ENCODE results near the gene ALOX12.

The ALOX12 gene

DNA sequence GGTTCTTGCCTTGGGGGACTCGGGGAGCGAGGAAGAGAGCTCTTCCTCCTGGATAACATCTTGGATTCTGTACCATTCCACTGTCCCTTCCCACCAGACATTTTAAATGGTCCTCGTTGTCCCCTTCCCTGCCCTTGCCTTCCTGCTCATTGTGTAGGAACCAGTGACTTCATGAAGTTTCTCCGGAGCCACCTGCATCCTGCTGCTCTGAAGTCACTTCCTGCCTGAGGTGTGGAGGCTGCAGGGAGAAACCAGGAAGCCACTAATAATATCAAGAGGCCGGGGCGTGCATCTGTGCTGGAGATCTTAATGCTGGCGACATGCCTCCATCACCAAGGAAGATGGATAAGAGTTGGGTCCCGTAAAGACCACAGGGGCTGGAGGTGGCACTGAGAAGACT is 33.8 kb downstream of the ALOX12 start:
- Histone ChIP-seq H3K27me3 (replicated peaks; ENCODE audit: insufficient read depth, low read length) (no peaks in the 10 kb centered on the region), H3K4me3 (ENCODE audit: low read length) (peak overlapping the region; percentile 19), H3K4me2 (ENCODE audit: low read depth, low read length) (peak overlapping the region; percentile 48; the same call in 1 of the 2 replicates), H2AFZ (ENCODE audit: low read length) (peak overlapping the region; percentile 67), H3K9ac (ENCODE audit: low read length) (0 out of 2 replicates have a peak overlapping the region, but pooled peaks have one; percentile 17), H3K9me2 (replicated peaks; ENCODE audit: insufficient read depth, low read length) (no peaks in the 10 kb centered on the region), H3K27ac (ENCODE audit: low read length) (no peak overlapping the region; the same call in 1 of the 2 replicates), H3K79me2 (ENCODE audit: low read length) (no peaks in the 10 kb centered on the region), H3F3A (ENCODE audit: insufficient read depth, low read length) (no peaks in the 10 kb centered on the region; the same call in 1 of the 2 replicates), H3K9me3 (replicated peaks; ENCODE audit: insufficient read depth, low read length) (no peaks in the 10 kb centered on the region), H3K36me3 (replicated peaks; ENCODE audit: insufficient read depth, low read length) (no peaks in the 10 kb centered on the region), H3K4me1 (ENCODE audit: low read length) (peaks cover 12% of the 10 kb centered on the region), H4K20me1 (ENCODE audit: insufficient read depth, low read length) (no peaks in the 10 kb centered on the region)
- TF ChIP-seq EZH2 (optimal IDR thresholded peaks at IDR 0.05; ENCODE audit: low read depth, low read length) (no peak), EZH2phosphoT487 (IDR thresholded peaks at IDR 0.05; ENCODE audit: low read length) (no peak)
- TF ChIP-seq, protein P1, sequence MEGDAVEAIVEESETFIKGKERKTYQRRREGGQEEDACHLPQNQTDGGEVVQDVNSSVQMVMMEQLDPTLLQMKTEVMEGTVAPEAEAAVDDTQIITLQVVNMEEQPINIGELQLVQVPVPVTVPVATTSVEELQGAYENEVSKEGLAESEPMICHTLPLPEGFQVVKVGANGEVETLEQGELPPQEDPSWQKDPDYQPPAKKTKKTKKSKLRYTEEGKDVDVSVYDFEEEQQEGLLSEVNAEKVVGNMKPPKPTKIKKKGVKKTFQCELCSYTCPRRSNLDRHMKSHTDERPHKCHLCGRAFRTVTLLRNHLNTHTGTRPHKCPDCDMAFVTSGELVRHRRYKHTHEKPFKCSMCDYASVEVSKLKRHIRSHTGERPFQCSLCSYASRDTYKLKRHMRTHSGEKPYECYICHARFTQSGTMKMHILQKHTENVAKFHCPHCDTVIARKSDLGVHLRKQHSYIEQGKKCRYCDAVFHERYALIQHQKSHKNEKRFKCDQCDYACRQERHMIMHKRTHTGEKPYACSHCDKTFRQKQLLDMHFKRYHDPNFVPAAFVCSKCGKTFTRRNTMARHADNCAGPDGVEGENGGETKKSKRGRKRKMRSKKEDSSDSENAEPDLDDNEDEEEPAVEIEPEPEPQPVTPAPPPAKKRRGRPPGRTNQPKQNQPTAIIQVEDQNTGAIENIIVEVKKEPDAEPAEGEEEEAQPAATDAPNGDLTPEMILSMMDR (IDR thresholded peaks at IDR 0.05; ENCODE audit: low read length), result no peak
- DNase-seq, result peak; percentile 55

GRCh38 chr17:7034955-7035590 is 39.2 kb downstream of the ALOX12 start:
- H3K36me3 ChIP-seq (replicated peaks; ENCODE audit: insufficient read depth, low read length), result no peaks in the 10 kb centered on the region
- H4K20me1 ChIP-seq (ENCODE audit: insufficient read depth, low read length), result no peaks in the 10 kb centered on the region
- H3K4me2 ChIP-seq (ENCODE audit: low read depth, low read length), result peak overlapping the region; percentile 90
- peaks cover 13% of the 10 kb centered on the region for H3K4me1 ChIP-seq (ENCODE audit: low read length)
- no peak for TF ChIP-seq EZH2phosphoT487 (IDR thresholded peaks at IDR 0.05; ENCODE audit: low read length)
- H3K79me2 ChIP-seq (ENCODE audit: low read length), result peaks cover 13% of the 10 kb centered on the region; the same call in 1 of the 2 replicates
- H3K4me3 ChIP-seq (ENCODE audit: low read length), result peak overlapping the region; percentile 74
- no peaks in the 10 kb centered on the region for H3K9me3 ChIP-seq (replicated peaks; ENCODE audit: insufficient read depth, low read length)
- H2AFZ ChIP-seq (ENCODE audit: low read length), result peak overlapping the region; percentile 24
- DNase-seq, result peak; percentile 30
- no peaks in the 10 kb centered on the region for H3K9me2 ChIP-seq (replicated peaks; ENCODE audit: insufficient read depth, low read length)
- H3K27ac ChIP-seq (ENCODE audit: low read length), result peak overlapping the region; percentile 59
- peak overlapping the region; percentile 60 for H3K9ac ChIP-seq (ENCODE audit: low read length)
- H3F3A ChIP-seq (ENCODE audit: insufficient read depth, low read length), result peaks cover 4% of the 10 kb centered on the region; the same call in 1 of the 2 replicates
- no peaks in the 10 kb centered on the region for H3K27me3 ChIP-seq (replicated peaks; ENCODE audit: insufficient read depth, low read length)

GRCh38 chr17:7035591-7036368 is 39.9 kb downstream of the ALOX12 start, which contains the start of gene SLC16A13:
TSS of gene SLC16A13 (plus strand) at chr17:7036015. CDS start at chr17:7036383, 368 bp downstream.
- Histone ChIP-seq H3K9ac (ENCODE audit: low read length) (peak within 1 kb of the TSS; percentile 60), H3K27me3 (replicated peaks; ENCODE audit: insufficient read depth, low read length) (no peaks in the 10 kb centered on the region), H3K9me2 (replicated peaks; ENCODE audit: insufficient read depth, low read length) (no peaks in the 10 kb centered on the region), H3K9me3 (replicated peaks; ENCODE audit: insufficient read depth, low read length) (no peaks in the 10 kb centered on the region), H3K4me2 (ENCODE audit: low read depth, low read length) (peak within 1 kb of the TSS; percentile 93), H2AFZ (ENCODE audit: low read length) (peak within 1 kb of the TSS; percentile 83), H3K4me1 (ENCODE audit: low read length) (peaks cover 9% of the 10 kb centered on the region; the same call in 1 of the 2 replicates), H3K4me3 (ENCODE audit: low read length) (peak within 1 kb of the TSS; percentile 74), H3K27ac (ENCODE audit: low read length) (peak within 1 kb of the TSS; percentile 59), H3K36me3 (replicated peaks; ENCODE audit: insufficient read depth, low read length) (no peaks in the 10 kb centered on the region), H3K79me2 (ENCODE audit: low read length) (peaks cover 13% of the 10 kb centered on the region; the same call in 1 of the 2 replicates), H4K20me1 (ENCODE audit: insufficient read depth, low read length) (no peaks in the 10 kb centered on the region), H3F3A (ENCODE audit: insufficient read depth, low read length) (peaks cover 4% of the 10 kb centered on the region; the same call in 1 of the 2 replicates)
- DNase-seq, result peak; percentile 99
- no peak for TF ChIP-seq EZH2 (optimal IDR thresholded peaks at IDR 0.05; ENCODE audit: low read depth, low read length)
- TF ChIP-seq, protein P1 (IDR thresholded peaks at IDR 0.05; ENCODE audit: low read length), result no peak
- TF ChIP-seq EZH2phosphoT487 (IDR thresholded peaks at IDR 0.05; ENCODE audit: low read length), result no peak
